NCI-H345 (cell line): ENCODE data around the gene TMC5.
"Not testable (repeated sequence)": the region's sequence is repeated elsewhere in the genome, so short reads cannot be mapped to it uniquely, and the experiment has no call there.

Source experiments
- DNase-seq: peaks from one replicate; lab custom pipeline; 2025; lab: John Stamatoyannopoulos, UW

The TMC5 gene

GRCh38 chr16:19543278-19543996 lies 125.8 kb downstream of the TMC5 start:
- not testable (repeated sequence) for DNase-seq

GRCh38 chr16:19548144-19548543 lies 130.5 kb downstream of the TMC5 start:
- DNase-seq: no peak
